Measurements from ENCODE around the gene GRB2.
"Not testable (repeated sequence)": the region's sequence is repeated elsewhere in the genome, so short reads cannot be mapped to it uniquely, and the experiment has no call there.

GRB2 gene

GRCh38 chr17:75405365-75406221 lies at the start of gene GRB2:
TSS of gene GRB2 (minus strand) at chr17:75405678. CDS start at chr17:75393628, 12,050 bp downstream.
- Mint-ChIP-seq H3K27ac (peak within 1 kb of the TSS; percentile 94), H3K4me3 (peak within 1 kb of the TSS; percentile 89), H3K36me3 (peaks cover 40% of the 10 kb centered on the region), H3K4me1 (peaks cover 36% of the 10 kb centered on the region), H3K9me3 (no peaks in the 10 kb centered on the region)
- ATAC-seq (peak; percentile 88), DNase-seq (ENCODE audit: low spot score in 2 of 2) (peak; percentile 99 to 100)

- H3K36me3 Mint-ChIP-seq; H3K9me3 Mint-ChIP-seq; DNase-seq (ENCODE audit: low spot score in 2 of 2); H3K27ac Mint-ChIP-seq; ATAC-seq: not testable (repeated sequence)
- peaks cover 36% of the 10 kb centered on the region for H3K4me1 Mint-ChIP-seq
- peak overlapping the region; percentile 93 for H3K4me3 Mint-ChIP-seq
Observed at GRCh38 chr17:75454672-75455071, 49.2 kb upstream of the GRB2 start.

- H3K9me3 Mint-ChIP-seq: no peaks in the 10 kb centered on the region
- ATAC-seq: no peak
- no peak overlapping the region for H3K4me3 Mint-ChIP-seq
- peaks cover 8% of the 10 kb centered on the region for H3K36me3 Mint-ChIP-seq
- peaks cover 31% of the 10 kb centered on the region for H3K4me1 Mint-ChIP-seq
- no peak overlapping the region for H3K27ac Mint-ChIP-seq
- DNase-seq (ENCODE audit: low spot score in 2 of 2): no peak
Observed at GRCh38 chr17:75454193-75454592, 48.7 kb upstream of the GRB2 start.

GRCh38 chr17:75450270-75450669 lies 44.8 kb upstream of the GRB2 start:
- H3K4me3 Mint-ChIP-seq: no peak overlapping the region
- DNase-seq (ENCODE audit: low spot score in 2 of 2) (no peak), ATAC-seq (no peak)
- H3K4me1 Mint-ChIP-seq: peaks cover 9% of the 10 kb centered on the region
- no peaks in the 10 kb centered on the region for H3K9me3 Mint-ChIP-seq
- H3K27ac Mint-ChIP-seq: no peak overlapping the region
- no peaks in the 10 kb centered on the region for H3K36me3 Mint-ChIP-seq

GRCh38 chr17:75447951-75448856 lies 42.7 kb upstream of the GRB2 start:
- Mint-ChIP-seq H3K27ac (no peak overlapping the region), H3K36me3 (no peaks in the 10 kb centered on the region), H3K4me3 (no peak overlapping the region), H3K4me1 (no peaks in the 10 kb centered on the region), H3K9me3 (no peaks in the 10 kb centered on the region)
- no peak for ATAC-seq
- DNase-seq (ENCODE audit: low spot score in 2 of 2): no peak

GRCh38 chr17:75445896-75446295 lies 40.4 kb upstream of the GRB2 start:
- DNase-seq (ENCODE audit: low spot score in 2 of 2); H3K4me1 Mint-ChIP-seq; H3K27ac Mint-ChIP-seq; H3K4me3 Mint-ChIP-seq; H3K9me3 Mint-ChIP-seq; ATAC-seq; H3K36me3 Mint-ChIP-seq: not testable (repeated sequence)

GRCh38 chr17:75445296-75445695 lies 39.8 kb upstream of the GRB2 start:
- DNase-seq (ENCODE audit: low spot score in 2 of 2) (no peak), ATAC-seq (no peak)
- no peak overlapping the region for H3K4me3 Mint-ChIP-seq
- no peaks in the 10 kb centered on the region for H3K36me3 Mint-ChIP-seq
- no peaks in the 10 kb centered on the region for H3K4me1 Mint-ChIP-seq
- H3K27ac Mint-ChIP-seq: no peak overlapping the region
- no peaks in the 10 kb centered on the region for H3K9me3 Mint-ChIP-seq

GRCh38 chr17:75442168-75443103 lies 37.0 kb upstream of the GRB2 start:
- no peaks in the 10 kb centered on the region for H3K4me1 Mint-ChIP-seq
- ATAC-seq: no peak
- H3K4me3 Mint-ChIP-seq: no peak overlapping the region
- H3K27ac Mint-ChIP-seq: no peak overlapping the region
- H3K9me3 Mint-ChIP-seq: no peaks in the 10 kb centered on the region
- no peak for DNase-seq (ENCODE audit: low spot score in 2 of 2)
- H3K36me3 Mint-ChIP-seq: no peaks in the 10 kb centered on the region

GRCh38 chr17:75440738-75441448 lies 35.4 kb upstream of the GRB2 start:
- H3K9me3 Mint-ChIP-seq: no peaks in the 10 kb centered on the region
- no peak overlapping the region for H3K4me3 Mint-ChIP-seq
- no peak for DNase-seq (ENCODE audit: low spot score in 2 of 2)
- no peak for ATAC-seq
- no peak overlapping the region for H3K27ac Mint-ChIP-seq
- no peaks in the 10 kb centered on the region for H3K36me3 Mint-ChIP-seq
- peaks cover 5% of the 10 kb centered on the region for H3K4me1 Mint-ChIP-seq

GRCh38 chr17:75439287-75439686 lies 33.8 kb upstream of the GRB2 start:
- Mint-ChIP-seq H3K27ac (no peak overlapping the region), H3K36me3 (no peaks in the 10 kb centered on the region), H3K4me3 (no peak overlapping the region), H3K9me3 (no peaks in the 10 kb centered on the region), H3K4me1 (peaks cover 14% of the 10 kb centered on the region)
- DNase-seq (ENCODE audit: low spot score in 2 of 2) (no peak), ATAC-seq (no peak)

- H3K27ac Mint-ChIP-seq; DNase-seq (ENCODE audit: low spot score in 2 of 2); H3K4me3 Mint-ChIP-seq: not testable (repeated sequence)
Observed at GRCh38 chr17:75437404-75437803, 31.9 kb upstream of the GRB2 start.

GRCh38 chr17:75434433-75434832 lies 29.0 kb upstream of the GRB2 start:
- not testable (repeated sequence) for H3K36me3 Mint-ChIP-seq; DNase-seq (ENCODE audit: low spot score in 2 of 2); H3K9me3 Mint-ChIP-seq; H3K4me3 Mint-ChIP-seq; H3K27ac Mint-ChIP-seq
- peaks cover 14% of the 10 kb centered on the region for H3K4me1 Mint-ChIP-seq
- peak; percentile 66 for ATAC-seq

More at GRCh38 chr17:75437404-75437803, 31.9 kb upstream of the GRB2 start:
- not testable (repeated sequence) for H3K36me3 Mint-ChIP-seq, ATAC-seq, H3K9me3 Mint-ChIP-seq
- H3K4me1 Mint-ChIP-seq: peaks cover 14% of the 10 kb centered on the region

- H3K4me3 Mint-ChIP-seq: no peak overlapping the region
- no peaks in the 10 kb centered on the region for H3K36me3 Mint-ChIP-seq
- DNase-seq (ENCODE audit: low spot score in 2 of 2): no peak
- no peak overlapping the region for H3K27ac Mint-ChIP-seq
- H3K9me3 Mint-ChIP-seq: no peaks in the 10 kb centered on the region
- peaks cover 14% of the 10 kb centered on the region for H3K4me1 Mint-ChIP-seq
- no peak for ATAC-seq
Observed at GRCh38 chr17:75433218-75433783, 27.8 kb upstream of the GRB2 start.

Data from stimulated activated effector memory CD8-positive, alpha-beta T cell treated with anti-CD3 and anti-CD28 coated beads, Interleukin-12 subunit alpha, Interleukin-12 subunit beta, amount 100 ng/mL, for 72 hours (primary cell).